GM20000 (cell line): ENCODE data around the gene SH3BP5.

Source experiments
- DNase-seq: peaks from one replicate; pipeline ENCODE4 v3.0.0; 2012; ENCODE audit warnings: low spot score
- TF ChIP-seq, protein P1 (sequence below): IDR thresholded peaks from 2 replicates; pipeline ENCODE4 v1.5.1; 2012; ENCODE audit warnings: mild to moderate bottlenecking, control low read depth; ENCODE audit errors: extremely low read depth, missing control alignments

SH3BP5 gene

DNA sequence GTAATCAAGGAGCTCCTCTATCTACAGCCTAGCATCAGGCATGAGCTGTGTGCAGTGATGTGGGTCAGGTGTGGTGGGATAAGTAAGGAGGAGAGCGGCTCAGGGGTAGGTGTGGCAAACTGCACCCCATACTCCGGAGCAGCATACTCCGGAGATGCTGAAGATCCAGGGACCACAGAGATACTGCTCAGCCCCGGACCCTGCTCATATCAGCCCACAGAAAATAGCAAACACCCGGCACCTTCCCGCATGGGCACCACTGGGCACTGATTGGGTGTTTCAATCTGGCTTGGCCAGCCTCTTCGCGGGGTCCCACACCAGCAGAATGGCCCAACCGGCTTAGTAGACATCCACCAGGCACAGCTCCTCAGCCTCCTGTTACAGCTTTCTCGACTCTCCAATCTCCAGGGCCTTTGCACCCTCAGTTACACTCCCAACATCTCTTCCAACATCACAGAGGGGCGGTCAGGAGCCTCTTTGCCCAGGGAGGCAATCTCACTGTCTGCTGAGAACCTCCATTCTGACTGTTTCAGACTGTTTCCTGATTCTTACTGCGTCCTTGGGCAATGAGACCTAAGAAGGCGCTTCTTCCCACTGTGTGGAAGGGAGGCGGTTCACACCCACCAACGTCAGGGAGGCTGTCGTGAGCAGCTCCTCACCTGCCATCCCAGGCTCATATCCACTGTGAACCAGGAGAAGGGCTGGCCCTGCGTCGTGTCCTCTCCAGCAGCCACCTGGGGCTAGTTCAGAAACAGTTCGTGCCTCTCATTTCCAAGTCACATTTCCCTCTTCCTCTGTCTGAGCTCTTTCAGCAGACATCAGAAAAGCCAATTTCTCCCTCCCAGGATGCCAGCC, 66.5 kb downstream of the SH3BP5 start:
- DNase-seq: no peak
- TF ChIP-seq, protein P1, sequence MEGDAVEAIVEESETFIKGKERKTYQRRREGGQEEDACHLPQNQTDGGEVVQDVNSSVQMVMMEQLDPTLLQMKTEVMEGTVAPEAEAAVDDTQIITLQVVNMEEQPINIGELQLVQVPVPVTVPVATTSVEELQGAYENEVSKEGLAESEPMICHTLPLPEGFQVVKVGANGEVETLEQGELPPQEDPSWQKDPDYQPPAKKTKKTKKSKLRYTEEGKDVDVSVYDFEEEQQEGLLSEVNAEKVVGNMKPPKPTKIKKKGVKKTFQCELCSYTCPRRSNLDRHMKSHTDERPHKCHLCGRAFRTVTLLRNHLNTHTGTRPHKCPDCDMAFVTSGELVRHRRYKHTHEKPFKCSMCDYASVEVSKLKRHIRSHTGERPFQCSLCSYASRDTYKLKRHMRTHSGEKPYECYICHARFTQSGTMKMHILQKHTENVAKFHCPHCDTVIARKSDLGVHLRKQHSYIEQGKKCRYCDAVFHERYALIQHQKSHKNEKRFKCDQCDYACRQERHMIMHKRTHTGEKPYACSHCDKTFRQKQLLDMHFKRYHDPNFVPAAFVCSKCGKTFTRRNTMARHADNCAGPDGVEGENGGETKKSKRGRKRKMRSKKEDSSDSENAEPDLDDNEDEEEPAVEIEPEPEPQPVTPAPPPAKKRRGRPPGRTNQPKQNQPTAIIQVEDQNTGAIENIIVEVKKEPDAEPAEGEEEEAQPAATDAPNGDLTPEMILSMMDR: no peak

GRCh38 chr3:15264486-15264885, 67.9 kb downstream of the SH3BP5 start:
- no peak for DNase-seq
- TF ChIP-seq, protein P1: no peak

DNA sequence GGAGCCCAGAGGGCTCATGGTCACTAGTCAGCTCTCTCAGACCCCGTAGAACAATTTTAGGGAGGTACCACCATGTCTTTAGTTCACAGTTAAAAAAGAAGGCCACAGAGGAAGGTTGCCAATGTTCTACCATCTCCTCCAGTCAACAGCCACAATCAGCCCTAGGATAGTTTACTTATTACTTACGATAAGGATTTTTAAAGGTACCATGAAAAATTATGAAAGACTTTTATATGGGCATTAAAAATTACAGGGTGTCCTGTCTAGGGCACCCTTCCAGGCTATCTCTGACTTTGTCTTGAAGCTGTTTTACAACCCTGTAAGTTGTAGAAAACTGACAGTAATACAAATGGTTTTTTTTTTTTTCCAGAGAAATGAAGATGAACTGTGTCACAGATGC, 68.5 kb downstream of the SH3BP5 start:
- TF ChIP-seq, protein P1: no peak
- no peak for DNase-seq

- no peak for DNase-seq
- TF ChIP-seq, protein P1: no peak
These were observed 69.3 kb downstream of the SH3BP5 start for GRCh38 chr3:15263120-15263519.

DNA sequence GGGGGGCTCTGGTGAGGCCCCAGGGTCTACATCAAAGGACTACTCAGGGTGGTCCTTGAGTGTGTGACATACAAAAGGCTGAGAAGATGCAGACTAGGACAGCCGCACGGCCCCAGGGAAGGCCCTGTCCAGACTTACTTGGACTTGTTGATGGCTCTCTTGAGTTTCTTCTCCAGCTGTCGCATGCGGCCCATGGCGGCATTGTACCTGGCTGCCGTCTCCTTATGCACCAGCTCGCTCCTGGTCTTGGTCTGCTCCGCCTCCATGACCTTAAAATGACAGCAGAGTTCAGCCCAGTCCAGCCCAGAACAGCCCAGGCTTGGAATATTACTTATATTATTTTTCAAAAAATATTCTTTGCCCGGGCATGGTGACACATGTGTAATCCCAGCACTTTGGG, 70.4 kb downstream of the SH3BP5 start:
- TF ChIP-seq, protein P1: no peak
- no peak for DNase-seq

DNA sequence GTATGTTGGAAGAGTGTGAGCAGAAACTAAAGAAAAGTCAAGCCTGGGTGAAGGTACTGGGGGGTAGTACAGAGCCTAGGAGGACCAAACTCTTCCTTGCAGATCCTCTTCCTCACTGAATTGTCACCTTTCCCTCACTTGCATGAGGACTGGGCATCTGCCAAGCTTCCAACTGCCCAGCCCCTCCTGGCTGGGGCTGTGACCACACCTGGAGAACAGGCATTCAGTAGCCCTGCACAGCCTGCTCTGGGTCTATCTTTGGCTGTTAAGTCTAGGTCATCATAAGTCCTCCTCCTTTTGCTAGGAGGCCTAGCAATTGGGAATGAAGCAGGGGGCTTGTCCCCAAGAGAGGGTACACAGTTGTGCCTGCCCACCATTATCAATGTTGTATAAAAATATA, 71.1 kb downstream of the SH3BP5 start:
- no peak for DNase-seq
- TF ChIP-seq, protein P1: no peak

- TF ChIP-seq, protein P1: no peak
- DNase-seq: no peak
These were observed 71.9 kb downstream of the SH3BP5 start for GRCh38 chr3:15260531-15260930.
